ENCODE data around the gene CHURC1. TPM values are rescaled to one million over a fixed set of nuclear protein-coding genes. Genes with fewer than 3 reads are reported as not detected.
A peak's percentile ranks its signal among the peaks of the same experiment; 100 is the strongest.
"Not testable (repeated sequence)": the region's sequence is repeated elsewhere in the genome, so short reads cannot be mapped to it uniquely, and the experiment has no call there.

CHURC1 gene
- polyA plus RNA-seq, 12 donors, result 29.4 to 53.6 (median 46.2) TPM; not detected in 1

DNA sequence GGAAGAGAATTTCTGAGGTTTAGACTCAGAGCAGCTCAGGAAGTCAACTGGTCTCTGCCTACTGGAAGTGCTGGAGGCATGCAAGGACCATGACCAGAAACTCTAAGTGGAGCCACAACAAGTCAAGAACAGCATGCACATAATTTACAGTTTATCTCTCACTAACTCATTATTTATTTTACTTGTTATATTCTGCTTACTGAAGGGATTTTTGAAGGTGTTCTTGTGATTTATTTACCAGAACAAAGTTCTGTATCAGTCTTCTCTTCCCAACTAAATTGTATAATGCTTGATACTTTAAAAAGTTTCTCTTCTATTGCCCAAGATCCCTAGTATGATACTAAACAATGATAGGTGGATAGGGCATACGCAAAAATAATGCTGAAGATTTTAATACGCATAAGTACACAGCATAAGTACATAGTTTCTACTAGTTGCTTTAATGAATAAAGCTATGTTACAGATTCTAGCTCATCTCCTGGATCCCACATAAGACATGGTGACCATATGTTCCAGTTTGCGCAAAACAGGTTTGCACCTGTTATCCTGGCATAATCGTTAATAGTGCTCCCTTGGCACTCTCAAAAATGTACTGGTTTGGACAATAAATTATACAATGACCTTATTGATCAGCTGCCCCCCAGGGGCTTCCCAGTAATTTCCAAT, 22.9 kb upstream of the CHURC1 start:
- DNase-seq, result no peak

- DNase-seq, result peak; percentile 52
Observed at GRCh38 chr14:64891839-64892375, 22.3 kb upstream of the CHURC1 start.

- no peak for DNase-seq
Observed at GRCh38 chr14:64899958-64900357, 14.3 kb upstream of the CHURC1 start.

GRCh38 chr14:64906022-64906421, 8.2 kb upstream of the CHURC1 start:
- DNase-seq, result no peak

DNA sequence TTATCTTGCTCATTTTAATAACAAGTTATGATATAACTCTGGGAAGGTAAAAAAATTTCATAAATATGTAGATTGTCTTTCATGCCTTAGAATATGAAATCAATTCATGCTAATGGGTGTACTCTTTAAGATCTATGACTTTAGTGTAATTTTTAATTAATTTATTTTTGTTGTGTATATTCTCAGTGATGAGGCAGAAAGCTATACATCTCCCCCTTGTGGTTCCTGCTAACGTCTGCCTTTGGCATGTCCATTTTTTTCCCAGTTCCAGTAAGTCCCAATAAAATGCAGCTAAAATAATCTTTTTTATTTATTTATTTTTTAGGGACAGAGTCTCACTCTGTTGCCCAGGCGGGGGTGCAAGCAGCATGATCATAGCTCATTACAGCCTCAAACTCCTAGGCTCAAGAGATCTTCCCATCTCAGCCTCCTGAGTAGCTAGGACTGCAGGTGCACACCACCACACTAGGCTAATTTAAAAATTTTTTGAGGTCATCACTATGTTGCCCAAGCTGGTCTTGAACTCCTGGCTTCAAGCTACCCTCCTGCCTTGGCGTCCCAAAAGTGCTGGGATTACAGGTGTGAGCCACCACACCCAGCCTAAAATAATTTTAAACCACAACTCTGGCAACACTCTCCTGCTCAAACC, 3.3 kb upstream of the CHURC1 start:
- DNase-seq, result no peak

- no peak for DNase-seq
Observed at GRCh38 chr14:64912261-64912660, 2.0 kb upstream of the CHURC1 start.

DNA sequence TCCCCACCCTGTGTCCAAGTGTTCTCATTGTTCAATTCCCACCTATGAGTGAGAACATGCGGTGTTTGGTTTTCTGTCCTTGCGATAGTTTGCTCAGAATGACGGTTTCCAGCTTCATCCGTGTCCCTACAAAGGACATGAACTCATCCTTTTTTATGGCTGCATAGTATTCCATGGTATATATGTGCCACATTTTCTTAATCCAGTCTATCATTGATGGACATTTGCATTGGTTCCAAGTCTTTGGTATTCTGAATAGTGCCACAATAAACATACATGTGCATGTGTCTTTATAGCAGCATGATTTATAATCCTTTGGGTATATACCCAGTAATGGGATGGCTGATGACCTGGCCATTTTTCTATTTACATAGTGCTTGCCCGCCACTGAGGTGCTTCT, 778 bp upstream of the CHURC1 start:
- not testable (repeated sequence) for DNase-seq

DNA sequence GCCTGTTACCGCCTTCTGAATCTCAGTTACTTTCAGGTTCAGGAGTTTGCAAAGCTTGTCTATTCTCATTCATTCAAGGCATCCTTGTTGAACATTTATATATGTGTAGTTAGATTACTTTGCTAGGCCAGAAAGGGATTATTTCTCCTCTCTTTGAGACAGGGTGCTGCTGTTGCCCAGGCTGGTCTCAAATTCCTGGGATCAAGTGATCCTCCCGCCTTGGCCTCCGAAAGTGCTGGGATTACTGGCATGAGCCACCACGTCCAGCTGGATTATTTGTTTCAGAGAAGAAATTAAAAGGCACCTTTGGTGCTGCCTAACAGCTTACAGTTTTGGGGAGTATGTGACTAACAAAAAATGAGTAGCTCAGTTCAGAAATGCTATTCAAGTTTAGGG, 772 bp downstream of the CHURC1 start:
- DNase-seq, result no peak

GRCh38 chr14:64915797-64916196, 1.5 kb downstream of the CHURC1 start:
- no peak for DNase-seq

DNA sequence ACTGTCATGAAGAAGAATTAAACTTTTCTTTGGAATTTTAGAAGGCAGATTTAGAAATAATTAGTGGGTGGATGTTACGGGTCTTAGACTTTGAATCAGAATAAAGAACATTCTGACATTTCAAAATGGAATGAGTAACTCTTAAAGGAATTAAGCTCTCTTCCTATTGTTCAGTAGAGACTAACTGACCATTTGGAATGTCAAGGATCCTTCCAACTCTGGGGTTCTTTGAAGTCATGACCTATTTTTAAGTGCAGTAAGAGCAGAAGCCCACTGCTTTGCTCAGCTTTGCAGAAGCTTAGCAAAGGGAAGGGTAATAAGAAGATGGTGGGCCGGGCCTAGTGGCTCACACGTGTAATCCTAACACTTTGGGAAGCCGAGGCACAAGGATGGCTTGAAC, 4.0 kb downstream of the CHURC1 start:
- no peak for DNase-seq

DNA sequence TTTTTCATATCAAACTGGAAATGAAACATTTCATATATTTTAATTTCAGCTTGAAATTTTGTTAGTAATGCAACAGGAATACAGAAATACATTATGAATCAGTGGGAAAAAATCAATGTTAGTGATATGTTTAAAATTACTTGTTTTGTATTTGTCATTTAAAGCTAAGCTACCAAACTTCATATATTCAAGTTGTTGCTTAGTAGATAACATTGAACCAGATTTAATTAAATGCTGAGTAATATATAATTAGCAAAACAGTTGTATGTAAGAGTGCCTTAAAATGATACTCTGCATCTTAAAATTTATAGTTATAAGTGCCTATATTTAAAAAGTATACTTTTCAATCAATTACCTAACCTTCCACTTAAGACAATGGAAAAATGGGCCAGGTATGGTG, 5.0 kb downstream of the CHURC1 start:
- no peak for DNase-seq

GRCh38 chr14:64919618-64920017, 5.4 kb downstream of the CHURC1 start:
- DNase-seq, result no peak

DNA sequence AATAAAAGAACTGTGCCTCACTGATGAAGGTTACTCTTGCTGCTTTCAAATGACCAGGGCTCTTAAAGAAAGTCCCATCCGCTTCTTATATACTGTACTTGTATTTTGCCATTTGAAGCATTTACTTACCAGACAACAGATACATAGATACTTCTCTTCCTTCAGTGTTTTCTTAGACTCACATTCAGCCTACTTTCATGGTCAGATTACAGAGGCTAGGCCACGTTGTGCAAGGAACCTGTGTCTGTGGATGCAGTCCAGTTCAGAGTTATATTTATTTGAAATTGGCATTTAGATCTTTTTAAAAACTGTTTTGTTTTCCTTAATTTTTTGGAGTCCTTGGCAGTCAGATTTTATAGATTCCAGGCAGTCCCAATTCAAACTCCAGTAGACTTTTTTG, 6.2 kb downstream of the CHURC1 start:
- no peak for DNase-seq

- DNase-seq, result no peak
Observed at GRCh38 chr14:64923015-64923414, 8.8 kb downstream of the CHURC1 start.

- DNase-seq, result no peak
Observed at GRCh38 chr14:64926398-64926995, 12.2 kb downstream of the CHURC1 start.

DNA sequence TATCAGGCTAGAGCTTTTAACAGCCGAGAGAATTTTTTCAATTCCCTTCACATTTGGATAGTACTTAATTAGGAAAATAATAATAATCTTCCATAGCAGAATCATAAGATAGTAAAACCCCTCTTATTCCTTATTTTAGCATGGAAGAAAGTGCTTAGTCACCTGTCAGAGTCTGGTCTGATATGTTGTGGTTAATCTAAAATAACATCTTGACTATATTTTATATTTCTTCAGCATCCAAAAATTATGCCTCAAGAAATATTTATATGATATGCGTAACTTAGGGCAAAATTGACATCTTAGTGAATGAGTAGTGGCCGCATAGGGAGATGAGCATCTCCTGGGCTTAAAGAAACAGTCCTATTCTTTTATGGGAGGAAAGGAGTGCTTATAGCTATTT, 12.8 kb downstream of the CHURC1 start:
- DNase-seq, result no peak

GRCh38 chr14:64928239-64929013, 14.2 kb downstream of the CHURC1 start:
- DNase-seq, result no peak

DNA sequence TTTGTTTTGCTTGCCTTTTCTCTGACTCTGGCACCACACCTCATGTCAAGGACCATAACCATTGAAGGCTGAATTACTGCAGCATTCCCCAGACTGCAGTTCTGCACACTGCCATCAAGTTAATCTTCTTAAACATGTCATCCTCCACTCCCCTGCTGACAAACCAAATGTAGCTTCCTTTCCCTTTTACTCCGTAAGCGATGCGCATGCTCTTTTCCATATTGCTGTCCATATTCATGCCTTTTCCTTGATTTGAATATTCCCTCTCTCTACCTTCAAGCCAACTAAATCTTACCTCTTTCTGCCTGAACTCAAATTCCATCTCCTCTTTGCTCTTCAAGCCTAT, 14.7 kb downstream of the CHURC1 start:
- DNase-seq, result no peak

DNA sequence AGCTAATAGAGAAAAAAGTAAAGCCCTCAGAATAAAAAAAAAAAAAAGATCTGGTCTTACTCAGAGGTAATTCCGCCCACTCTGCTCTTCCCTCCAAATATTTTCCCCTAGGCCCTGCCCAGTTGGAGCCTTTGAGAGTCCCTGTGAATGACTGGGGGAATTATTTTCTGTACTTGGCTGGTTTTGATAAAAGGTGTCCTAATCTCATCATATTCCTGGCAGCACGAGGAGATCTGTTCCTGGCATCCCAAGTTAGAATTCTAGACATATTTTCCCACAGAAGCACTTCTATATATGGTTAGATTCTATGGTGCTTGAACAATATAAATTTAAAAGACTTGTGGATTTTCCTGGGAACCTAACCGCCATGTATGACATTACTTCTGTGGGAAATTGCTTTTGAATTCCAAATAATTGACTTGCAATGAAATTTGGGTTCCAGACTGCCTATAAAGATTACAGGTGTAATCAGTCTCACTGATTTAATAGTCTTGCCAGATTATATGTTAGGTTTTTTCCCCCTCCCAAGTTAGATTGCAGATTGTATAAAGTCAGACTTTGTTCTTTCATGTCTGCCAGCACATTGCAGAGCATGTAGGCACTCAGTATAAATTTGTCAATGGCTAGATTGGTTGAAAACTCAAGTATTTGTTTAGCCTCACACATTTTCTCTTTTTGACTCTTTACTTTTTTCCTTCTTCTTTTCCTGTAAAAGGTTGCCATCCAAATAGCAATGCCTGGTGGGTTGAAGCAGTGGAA, 16.0 kb downstream of the CHURC1 start:
- no peak for DNase-seq

- no peak for DNase-seq
Observed at GRCh38 chr14:64931123-64931522, 16.9 kb downstream of the CHURC1 start.

GRCh38 chr14:64932231-64932630, 18.0 kb downstream of the CHURC1 start:
- no peak for DNase-seq
